AG04450 (cell line): ENCODE measurements around the gene SNX21. TPM values are rescaled to one million over a fixed set of nuclear protein-coding genes. Genes with fewer than 3 reads are reported as not detected.

ENCODE experiments used
- CTCF ChIA-PET: fragments of 300-600, 350-600 bp; formaldehyde crosslinking; extraction: SDS; loops from one replicate; lab custom pipeline; 2022; ENCODE audit warnings: antibody characterized with exemption, inconsistent platforms; lab: Charles Lee
- POLR2A ChIA-PET: fragments of 350-600 bp; formaldehyde crosslinking; extraction: SDS; loops from one replicate; lab custom pipeline; 2021; ENCODE audit warnings: antibody characterized with exemption, inconsistent platforms; lab: Yijun Ruan, JAX
- DNase-seq: peaks from one replicate; pipeline ENCODE4 v3.0.0-alpha.2; 2011; ENCODE audit warnings: low read depth, low spot score
- H3K27ac ChIP-seq: one replicate; pipeline ENCODE4 v1.5.1; 2012; ENCODE audit warnings: low read depth, low read length, control low read depth
- H3K27me3 ChIP-seq: one replicate; pipeline ENCODE4 v1.6.0; 2012; ENCODE audit warnings: low read length; ENCODE audit not compliant: control insufficient read depth, insufficient read depth
- H3K4me3 ChIP-seq: 2 replicates; pipeline ENCODE4 v1.5.1; 2011; ENCODE audit warnings: mild to moderate bottlenecking, low read depth, low read length, control low read depth
- H3K9me3 ChIP-seq: 2 replicates; pipeline ENCODE4 v1.5.1; 2012; ENCODE audit warnings: low read length; ENCODE audit not compliant: control insufficient read depth, insufficient read depth
- CTCF ChIP-seq: IDR thresholded peaks from 2 replicates; pipeline ENCODE4 v1.5.1; 2011; ENCODE audit warnings: low read depth, low read length, control low read depth, inconsistent platforms
- polyA plus RNA-seq: library from polyadenylated mRNA; depleted of rRNA; stranded (reverse); fragments of >200 nt; gene quantifications from 2 replicates; pipeline ENCODE4 v1.2.3, GENCODE V29; 2011

SNX21 gene
- polyA plus RNA-seq, 1 experiment = 9.2 TPM

GRCh38 chr20:45817376-45818194, 16.0 kb upstream of the SNX21 start:
- Histone ChIP-seq H3K4me3 (no peak overlapping the region), H3K27ac (no peak overlapping the region), H3K27me3 (peaks cover 2% of the 10 kb centered on the region), H3K9me3 (no peaks in the 10 kb centered on the region; the same call in 1 of the 2 replicates)
- peak; percentile 57 for DNase-seq
- no peak for TF ChIP-seq CTCF
- ChIA-PET POLR2A (interaction anchor here (0.6 to 2.3 kb wide), 6 partner anchors 11 to 145 kb away, joined by 3 to 6 read pairs (median 4); partner anchors contain the start of genes SNX21 and ZSWIM1), CTCF (interaction anchor here (1.0 to 2.1 kb wide), 3 partner anchors 9 to 152 kb away, joined by 3 to 8 read pairs (median 3); no protein-coding TSS in a partner anchor)

GRCh38 chr20:45818239-45818638, 15.4 kb upstream of the SNX21 start:
- Histone ChIP-seq H3K27ac (no peak overlapping the region), H3K27me3 (peaks cover 6% of the 10 kb centered on the region), H3K9me3 (no peaks in the 10 kb centered on the region; the same call in 1 of the 2 replicates), H3K4me3 (no peak overlapping the region)
- ChIA-PET CTCF (interaction anchor here (2.1 kb wide), 1 partner anchor 18 kb away, joined by 8 read pairs; no protein-coding TSS in a partner anchor), POLR2A (interaction anchor here (2.3 kb wide), 1 partner anchor 15 kb away, joined by 6 read pairs; the partner anchor contains the start of gene SNX21)
- DNase-seq = no peak
- TF ChIP-seq CTCF = no peak

GRCh38 chr20:45819466-45819865, 14.1 kb upstream of the SNX21 start:
- H3K4me3 ChIP-seq = no peak overlapping the region
- POLR2A ChIA-PET = no interaction called here
- no peak for DNase-seq
- H3K27ac ChIP-seq = no peak overlapping the region
- H3K9me3 ChIP-seq = no peaks in the 10 kb centered on the region; the same call in 1 of the 2 replicates
- CTCF ChIA-PET = interaction anchor here (0.9 to 2.1 kb wide), 4 partner anchors 19 to 151 kb away, joined by 4 to 8 read pairs (median 6); no protein-coding TSS in a partner anchor
- no peak for TF ChIP-seq CTCF
- H3K27me3 ChIP-seq = peaks cover 14% of the 10 kb centered on the region

- no peak overlapping the region for H3K27ac ChIP-seq
- no peak for TF ChIP-seq CTCF
- H3K4me3 ChIP-seq = no peak overlapping the region
- no peaks in the 10 kb centered on the region; the same call in 1 of the 2 replicates for H3K9me3 ChIP-seq
- DNase-seq = no peak
- ChIA-PET CTCF (interaction anchor here (0.8 to 1.8 kb wide), 3 partner anchors 23 to 148 kb away, joined by 3 to 5 read pairs (median 3); no protein-coding TSS in a partner anchor), POLR2A (interaction anchor here (1.0 kb wide), 1 partner anchor 12 kb away, joined by 4 read pairs; the partner anchor contains the start of gene SNX21)
- H3K27me3 ChIP-seq = peaks cover 14% of the 10 kb centered on the region
These were observed 11.7 kb upstream of the SNX21 start for GRCh38 chr20:45821947-45822346.
